Measurements from ENCODE around the gene CACNA2D3.
A peak's percentile ranks its signal among the peaks of the same experiment; 100 is the strongest.

Gene CACNA2D3

GRCh38 chr3:54427941-54428871, 305.9 kb downstream of the CACNA2D3 start:
- TF ChIP-seq, protein P1, sequence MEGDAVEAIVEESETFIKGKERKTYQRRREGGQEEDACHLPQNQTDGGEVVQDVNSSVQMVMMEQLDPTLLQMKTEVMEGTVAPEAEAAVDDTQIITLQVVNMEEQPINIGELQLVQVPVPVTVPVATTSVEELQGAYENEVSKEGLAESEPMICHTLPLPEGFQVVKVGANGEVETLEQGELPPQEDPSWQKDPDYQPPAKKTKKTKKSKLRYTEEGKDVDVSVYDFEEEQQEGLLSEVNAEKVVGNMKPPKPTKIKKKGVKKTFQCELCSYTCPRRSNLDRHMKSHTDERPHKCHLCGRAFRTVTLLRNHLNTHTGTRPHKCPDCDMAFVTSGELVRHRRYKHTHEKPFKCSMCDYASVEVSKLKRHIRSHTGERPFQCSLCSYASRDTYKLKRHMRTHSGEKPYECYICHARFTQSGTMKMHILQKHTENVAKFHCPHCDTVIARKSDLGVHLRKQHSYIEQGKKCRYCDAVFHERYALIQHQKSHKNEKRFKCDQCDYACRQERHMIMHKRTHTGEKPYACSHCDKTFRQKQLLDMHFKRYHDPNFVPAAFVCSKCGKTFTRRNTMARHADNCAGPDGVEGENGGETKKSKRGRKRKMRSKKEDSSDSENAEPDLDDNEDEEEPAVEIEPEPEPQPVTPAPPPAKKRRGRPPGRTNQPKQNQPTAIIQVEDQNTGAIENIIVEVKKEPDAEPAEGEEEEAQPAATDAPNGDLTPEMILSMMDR (IDR thresholded peaks at IDR 0.05): peak; percentile 94

DNA sequence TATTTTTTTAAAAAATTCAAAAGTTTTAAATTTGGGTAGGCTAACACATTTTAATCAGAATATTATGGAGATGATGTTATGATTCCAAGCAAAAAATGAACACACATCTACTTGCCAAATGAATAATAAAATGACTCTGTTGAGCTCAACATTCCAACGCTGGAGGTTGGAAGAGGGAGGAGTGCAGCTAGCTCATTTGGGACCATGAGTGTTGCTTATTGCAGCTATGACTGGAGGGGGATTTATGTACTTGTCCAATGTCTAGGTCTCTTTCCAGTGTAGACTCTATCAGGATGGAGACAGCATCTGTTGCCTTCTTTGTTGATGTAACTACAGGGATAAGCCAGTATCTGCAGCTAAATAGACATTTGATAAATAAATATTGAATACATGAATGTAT, 310.6 kb downstream of the CACNA2D3 start:
- TF ChIP-seq, protein P1 (IDR thresholded peaks at IDR 0.05): no peak

GRCh38 chr3:54433846-54434245, 311.5 kb downstream of the CACNA2D3 start:
- TF ChIP-seq, protein P1 (IDR thresholded peaks at IDR 0.05): peak; percentile 58

DNA sequence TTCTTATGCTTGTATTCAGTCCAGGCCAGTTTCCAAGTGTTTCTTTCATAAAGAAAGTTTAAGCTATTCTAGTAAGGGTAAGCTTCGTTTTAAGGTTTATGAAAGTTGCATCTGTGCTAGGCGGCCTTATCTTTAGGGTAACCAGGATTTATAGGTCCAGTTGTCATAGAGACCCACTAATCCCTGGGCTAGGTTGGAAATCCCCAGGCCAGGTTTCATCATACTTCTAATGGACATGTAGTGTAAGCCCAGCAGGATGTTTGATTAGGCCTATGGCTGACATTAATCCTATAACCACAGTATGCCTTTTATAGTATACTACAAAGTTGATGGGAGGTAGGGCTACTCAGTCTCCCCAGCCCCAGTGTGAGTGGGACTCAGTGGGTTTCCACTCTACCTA, 312.4 kb downstream of the CACNA2D3 start:
- TF ChIP-seq, protein P1 (IDR thresholded peaks at IDR 0.05): no peak

DNA sequence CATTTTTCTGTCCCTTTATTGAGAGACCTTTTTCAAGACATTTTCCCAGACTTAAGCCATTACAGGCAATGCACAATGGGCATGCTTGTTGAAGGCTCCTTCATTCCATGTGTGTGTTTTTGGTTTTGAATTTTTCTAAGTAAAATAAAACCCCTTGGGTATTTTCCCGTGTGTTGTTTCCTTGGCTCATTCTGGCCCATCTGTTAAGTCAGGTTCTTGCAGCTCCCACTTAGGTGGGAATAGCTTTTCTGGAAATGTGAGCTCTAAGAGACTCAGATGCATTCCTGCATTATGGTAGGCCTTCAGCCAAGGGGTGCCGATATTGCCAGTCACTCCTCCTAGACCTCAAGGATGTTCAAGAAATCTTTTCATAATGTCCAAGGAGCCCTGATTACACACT, 314.9 kb downstream of the CACNA2D3 start:
- TF ChIP-seq, protein P1 (IDR thresholded peaks at IDR 0.05): no peak

GRCh38 chr3:54443561-54444161, 321.3 kb downstream of the CACNA2D3 start:
- TF ChIP-seq, protein P1 (IDR thresholded peaks at IDR 0.05): no peak

DNA sequence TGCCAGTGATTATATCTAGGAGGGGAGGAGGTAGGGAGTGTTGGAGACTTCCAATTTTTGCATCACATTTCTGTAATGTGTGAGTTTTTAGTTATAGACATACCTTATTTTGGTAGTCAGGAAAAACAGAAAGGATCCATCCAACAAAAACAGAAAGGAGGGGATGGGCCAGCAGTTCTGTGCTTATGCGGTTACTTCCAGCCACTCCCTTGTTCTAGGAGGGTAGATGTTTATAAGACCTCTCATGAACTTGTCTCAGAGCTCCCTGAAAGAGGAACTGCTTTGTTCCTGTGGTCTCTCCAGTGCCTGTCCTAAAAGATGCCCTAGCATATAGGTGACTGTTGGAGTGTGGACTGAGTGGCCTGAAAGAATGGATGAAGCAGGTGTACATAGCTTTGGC, 323.3 kb downstream of the CACNA2D3 start:
- TF ChIP-seq, protein P1 (IDR thresholded peaks at IDR 0.05): no peak

Data from LNCAP (cell line).